GOT3 (cell line): ENCODE results near the gene PPP2R5D.
"Not testable (repeated sequence)": the region's sequence is repeated elsewhere in the genome, so short reads cannot be mapped to it uniquely, and the experiment has no call there.

ENCODE experiments used
- DNase-seq: peaks from one replicate; lab custom pipeline; 2025; ENCODE audit warnings: mixed read lengths; lab: John Stamatoyannopoulos, UW

PPP2R5D gene

DNA sequence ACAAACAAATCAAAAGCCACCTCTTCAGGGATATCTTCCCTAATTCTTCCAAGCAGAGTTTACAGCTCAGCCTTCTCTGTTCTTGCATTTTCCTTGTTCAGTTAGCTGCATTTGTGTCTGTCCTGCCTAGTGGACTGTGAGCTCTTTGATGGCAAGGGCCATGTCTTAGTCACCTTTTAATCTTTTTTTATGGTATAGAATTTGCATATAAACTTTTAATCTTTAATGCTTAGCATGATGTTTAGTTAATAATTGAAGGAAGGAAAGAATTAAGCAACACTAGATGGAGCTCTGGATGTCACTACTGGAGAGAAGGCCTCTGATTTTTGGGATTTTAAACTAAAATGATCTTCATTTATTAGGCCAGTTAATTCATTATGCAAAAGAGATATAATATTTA, 12.1 kb downstream of the PPP2R5D start:
- DNase-seq, result no peak

DNA sequence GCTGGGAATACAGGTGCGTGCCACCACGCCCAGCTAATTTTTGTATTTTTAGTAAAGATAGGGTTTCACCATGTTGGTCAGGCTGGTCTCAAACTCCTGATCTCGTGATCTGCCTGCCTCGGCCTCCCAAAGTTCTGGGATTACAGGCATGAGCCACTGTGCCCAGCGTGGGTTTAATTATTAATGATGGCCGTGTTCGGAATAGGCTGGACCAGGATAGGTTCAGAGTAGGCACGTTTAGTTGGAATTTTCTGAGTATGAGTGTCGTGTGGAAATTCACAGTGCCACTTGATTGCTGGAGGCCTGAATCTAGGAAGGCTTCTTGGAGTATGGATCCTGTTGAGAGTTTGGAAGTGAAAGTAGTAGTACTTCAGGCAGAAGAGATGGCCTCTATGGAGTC, 13.8 kb downstream of the PPP2R5D start:
- DNase-seq, result not testable (repeated sequence)

DNA sequence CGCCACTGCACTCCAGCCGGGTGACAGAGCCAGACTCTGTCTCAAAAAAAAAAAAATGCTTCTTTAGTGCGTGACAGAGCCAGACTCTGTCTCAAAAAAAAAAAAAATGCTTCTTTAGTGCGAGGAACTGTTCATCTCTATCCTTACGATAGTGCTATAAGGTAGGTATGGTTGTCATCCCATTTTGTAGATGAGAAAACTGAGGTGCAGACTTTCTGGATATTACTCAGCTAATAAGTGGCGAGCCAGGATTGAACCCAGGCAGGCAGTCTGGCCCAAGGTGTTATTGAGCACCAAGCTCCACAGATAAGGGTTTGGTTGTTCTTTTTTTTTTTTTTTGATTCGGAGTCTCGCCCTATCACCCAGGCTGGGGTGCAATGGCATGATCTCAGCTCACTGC, 17.5 kb downstream of the PPP2R5D start:
- DNase-seq, result no peak

DNA sequence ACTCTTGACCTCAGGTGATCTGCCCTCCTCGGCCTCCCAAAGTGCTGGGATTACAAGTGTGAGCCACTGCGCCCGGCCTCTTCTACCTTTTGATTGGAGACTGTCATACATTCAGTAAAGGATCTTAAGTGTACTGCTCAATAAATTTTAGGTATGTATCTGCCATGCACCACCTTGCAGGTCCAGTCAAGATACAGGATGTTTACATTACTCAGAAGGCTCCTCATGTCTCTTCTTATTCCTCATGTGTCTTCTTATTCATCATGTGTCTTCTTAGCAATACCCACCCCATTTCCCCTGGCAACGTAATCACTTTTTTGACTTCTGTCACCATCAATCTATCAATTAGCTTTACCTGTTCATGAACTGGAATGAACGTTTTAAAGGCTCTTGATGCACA, 21.5 kb downstream of the PPP2R5D start:
- no peak for DNase-seq

DNA sequence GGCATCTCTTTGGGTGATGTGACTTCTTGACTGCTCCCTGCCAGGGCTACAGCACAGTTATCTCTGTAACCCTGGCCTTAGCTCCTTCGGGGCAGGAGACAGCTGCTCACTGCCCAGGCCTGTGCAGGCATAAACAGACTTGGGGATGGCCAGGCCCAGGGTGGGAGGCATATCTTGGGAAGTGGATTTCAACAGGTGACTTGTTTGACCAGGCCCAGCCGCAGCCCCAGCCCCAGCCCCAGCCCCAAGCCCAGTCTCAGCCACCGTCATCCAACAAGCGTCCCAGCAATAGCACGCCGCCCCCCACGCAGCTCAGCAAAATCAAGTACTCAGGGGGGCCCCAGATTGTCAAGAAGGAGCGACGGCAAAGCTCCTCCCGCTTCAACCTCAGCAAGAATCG, 21.9 kb downstream of the PPP2R5D start:
- no peak for DNase-seq

DNA sequence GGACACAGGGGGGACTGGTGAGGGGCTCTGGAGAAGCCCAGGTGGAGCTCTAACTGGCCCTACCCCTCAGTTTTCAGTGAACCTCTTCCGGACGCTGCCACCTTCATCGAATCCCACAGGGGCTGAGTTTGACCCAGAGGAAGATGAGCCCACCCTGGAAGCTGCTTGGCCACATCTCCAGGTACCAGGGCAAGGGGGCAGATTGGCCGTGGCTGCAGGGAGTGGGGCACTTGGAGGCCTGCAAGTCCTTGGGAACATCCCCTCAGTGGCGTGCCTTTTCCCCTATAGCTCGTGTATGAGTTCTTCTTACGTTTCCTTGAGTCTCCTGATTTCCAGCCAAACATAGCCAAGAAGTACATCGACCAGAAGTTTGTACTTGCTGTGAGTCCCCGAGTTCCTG, 22.8 kb downstream of the PPP2R5D start:
- no peak for DNase-seq

DNA sequence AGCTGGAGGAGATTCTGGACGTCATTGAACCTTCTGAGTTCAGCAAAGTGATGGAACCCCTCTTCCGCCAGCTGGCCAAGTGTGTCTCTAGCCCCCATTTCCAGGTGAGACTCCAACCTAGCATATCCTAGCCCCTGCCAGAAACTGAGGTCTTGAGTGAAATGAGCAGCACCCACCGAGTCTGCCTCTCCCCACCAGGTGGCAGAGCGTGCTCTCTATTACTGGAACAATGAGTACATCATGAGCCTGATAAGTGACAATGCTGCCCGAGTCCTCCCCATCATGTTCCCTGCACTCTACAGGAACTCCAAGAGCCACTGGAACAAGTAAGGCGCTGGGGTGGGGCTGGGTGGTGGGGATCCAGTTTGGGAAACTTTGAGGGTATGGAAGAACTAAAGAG, 24.8 kb downstream of the PPP2R5D start:
- no peak for DNase-seq

DNA sequence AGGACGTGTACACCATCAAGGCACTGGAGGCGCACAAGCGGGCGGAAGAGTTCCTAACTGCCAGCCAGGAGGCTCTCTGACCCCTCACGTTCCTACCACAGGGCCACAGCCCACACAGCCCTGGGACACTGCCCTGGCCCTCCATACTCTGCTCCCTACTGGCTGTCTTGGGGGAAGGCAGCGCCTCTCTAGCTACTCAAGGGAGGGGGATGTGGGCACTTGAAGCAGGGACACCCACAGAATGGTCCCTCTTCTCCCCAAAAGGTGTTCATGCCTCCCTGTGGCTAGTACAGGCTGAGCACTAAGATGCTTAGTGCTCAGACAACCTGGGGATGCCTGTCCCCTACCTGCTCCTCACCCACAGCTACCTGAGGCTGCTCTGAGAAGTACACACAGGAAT, 26.8 kb downstream of the PPP2R5D start:
- DNase-seq, result no peak

DNA sequence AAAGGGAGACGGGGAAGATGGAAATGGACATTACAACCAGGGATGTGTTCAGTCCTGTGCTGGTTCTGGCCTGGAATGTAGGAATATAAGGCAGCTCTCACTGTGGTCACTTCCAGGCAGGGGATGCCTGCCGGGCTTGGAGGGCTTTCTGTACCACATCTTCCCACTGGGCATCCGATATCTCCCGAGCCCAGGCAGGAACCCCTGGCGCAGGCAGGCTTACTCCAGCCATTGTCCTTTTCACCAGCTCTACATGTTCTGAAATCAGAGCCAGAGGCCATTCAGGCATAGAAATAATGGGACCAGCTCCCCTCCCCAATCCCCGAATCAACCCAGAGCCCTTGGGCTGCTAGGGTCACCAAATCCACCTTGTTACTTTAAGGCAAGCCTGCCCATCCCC, 28.0 kb downstream of the PPP2R5D start:
- no peak for DNase-seq

DNA sequence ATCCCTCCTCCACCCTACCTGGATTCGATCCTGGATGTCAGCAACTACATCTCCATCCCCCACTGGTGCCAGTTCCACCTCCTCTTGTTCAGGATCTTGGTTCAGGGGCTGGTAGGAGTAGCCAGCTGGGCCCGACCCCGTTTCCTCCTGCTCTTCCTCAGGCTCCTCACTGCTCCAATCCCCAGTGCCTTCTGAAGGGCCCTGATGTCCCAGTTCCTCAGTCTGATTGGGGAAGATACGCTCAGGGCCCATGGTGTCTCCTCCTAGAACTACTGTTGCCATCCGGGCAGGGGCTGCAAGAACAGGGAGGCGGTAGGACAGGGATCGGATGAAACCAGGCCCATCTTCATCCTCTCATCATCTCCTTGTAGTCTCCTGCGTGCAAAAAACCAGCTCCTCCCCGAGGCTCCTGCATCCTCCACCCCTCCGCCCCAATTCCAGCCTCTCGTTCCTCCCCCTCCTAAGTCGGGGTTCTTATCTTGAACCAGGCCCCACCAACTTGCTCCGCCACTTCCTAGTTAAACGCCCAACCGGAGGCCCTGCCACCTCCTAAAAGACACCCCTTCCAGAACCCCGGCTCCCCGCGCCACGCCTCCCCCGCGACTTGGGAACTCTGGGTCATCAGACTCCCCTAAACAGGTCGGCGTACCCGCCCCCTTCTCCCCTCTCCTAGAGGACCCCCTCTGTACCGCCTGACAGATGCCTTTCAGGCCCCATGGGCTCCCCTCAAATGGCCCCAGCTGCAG, 28.9 kb downstream of the PPP2R5D start:
- no peak for DNase-seq

DNA sequence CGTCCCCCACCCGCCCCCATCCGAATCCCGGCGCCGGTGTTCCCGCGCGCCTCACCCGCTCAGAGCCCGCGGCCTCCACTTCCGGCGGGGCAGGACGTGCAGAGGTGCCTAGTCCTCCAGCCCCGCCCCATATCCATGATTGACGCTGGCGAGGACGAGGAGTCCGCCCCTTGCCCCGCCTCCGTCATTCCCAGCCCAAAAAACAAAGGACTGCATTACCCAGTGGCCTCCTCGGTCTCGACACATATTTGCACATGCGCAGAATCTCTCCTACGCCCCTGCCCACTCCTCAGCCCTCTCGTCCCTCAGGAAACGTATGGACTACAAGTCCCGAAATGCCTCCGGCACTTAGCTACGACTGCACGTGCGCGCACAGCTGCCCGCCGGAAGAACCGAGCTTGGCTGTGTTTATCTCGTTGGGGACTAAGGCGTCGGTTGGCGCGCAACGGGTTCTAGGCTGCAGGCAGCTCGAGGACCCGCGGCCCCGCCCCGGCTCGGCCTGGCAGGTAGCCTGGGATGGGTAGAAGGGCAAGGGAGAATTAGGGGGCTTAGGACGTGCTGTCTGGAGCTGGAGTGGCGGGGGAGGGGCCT, 29.6 kb downstream of the PPP2R5D start, which contains the start of the genes KLHDC3 and MEA1:
Gene KLHDC3, plus strand, starts transcription at position 407 of the 591 bp plus-strand sequence. CDS start 2,944 bp downstream, outside the sequence.
Gene MEA1, minus strand, starts transcription at position 104 of the 591 bp plus-strand sequence. CDS start 133 bp downstream, outside the sequence.
- DNase-seq, result peak; percentile 96

DNA sequence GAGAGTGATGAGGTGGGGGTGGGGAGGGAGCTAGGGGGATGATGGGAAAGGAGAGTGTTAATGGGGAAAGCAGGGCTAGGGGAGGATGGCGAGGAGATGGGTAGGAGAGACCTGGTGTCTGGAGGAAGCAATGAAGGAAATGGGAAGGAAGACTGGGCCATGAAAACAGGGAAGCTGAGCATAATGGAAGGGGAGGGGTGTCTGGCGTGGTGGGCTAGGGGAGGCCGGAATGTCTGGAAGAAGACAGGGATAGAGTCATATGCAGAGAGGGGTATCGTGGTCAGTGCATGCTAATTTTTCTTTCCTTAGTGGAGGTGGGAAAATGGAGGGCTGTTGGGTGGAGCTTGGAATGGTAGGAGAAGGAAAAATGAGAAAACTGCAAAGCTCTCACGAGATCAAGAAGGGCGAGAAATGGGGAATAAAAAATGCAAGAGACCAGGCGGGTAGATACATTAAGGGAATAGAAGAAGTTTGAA, 30.1 kb downstream of the PPP2R5D start:
- DNase-seq, result no peak

DNA sequence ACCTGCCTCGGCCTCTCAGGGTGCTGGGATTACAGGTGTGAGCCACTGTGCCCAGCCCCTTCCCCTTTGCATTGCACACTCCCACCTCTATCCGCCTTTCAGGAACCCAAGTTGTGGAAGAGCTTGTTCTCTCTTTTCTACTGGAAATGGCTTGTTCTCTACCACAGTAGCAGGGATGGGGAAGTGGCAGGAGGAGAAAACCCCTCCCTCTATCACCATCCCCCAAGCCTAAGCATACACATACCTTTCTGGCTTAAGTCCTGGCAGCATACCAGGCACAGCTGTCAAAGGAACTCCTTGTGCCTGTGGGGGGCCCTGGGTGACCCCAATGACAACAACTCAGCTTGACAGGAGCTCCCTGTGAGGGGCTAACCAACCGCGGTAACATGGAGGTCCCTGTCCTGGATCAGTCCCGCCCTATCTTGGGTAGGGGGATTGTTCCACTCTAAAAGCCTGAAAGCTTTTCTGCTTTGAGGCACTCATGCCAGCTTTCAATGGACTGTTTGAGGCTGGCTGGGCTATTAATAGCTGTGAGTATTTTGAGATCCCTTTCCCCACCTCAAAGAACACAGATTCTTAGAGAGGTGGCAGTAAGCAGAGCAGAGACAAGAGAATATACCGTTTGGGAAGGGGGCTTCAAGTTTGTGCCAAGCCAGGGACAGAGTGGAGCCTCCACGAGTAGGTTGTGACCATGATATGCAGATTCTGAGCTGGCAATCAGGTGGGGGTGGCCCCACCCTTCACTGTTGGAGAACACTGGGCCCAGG, 32.0 kb downstream of the PPP2R5D start:
- DNase-seq, result no peak

DNA sequence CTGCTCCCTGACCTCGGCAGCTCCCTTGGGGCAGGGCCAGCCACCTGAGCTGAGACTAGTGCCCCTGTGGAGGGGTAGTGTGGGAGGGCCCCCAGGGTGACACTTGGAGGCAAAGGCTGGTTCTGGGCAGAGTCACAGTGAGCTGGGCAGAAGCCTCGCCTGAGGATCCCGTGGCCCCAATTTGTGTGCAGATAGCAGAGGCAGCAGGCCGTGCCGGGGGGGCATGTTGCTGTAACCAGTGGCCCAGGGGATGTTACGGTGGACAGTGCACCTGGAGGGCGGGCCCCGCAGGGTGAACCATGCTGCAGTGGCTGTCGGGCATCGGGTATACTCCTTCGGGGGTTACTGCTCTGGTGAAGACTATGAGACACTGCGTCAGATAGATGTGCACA, 32.6 kb downstream of the PPP2R5D start:
- DNase-seq, result no peak

DNA sequence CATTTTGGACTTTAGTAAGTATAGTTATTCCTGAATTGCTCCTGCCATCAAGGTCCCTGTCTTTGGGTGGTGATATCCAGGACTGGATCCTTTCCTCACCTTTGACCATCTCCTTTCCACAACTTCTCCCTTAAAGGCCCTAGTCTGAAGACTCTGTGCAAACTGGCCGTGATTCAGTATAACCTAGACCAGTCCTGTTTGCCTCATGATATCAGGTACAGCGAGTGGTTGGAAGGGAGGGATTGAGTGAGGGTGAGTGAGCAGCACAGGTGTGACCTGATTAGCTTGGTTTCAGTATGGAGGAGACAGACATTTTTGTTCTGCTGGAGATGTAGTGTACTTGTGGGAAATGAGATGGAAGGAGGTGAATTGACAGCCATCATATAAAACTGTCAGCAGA, 34.8 kb downstream of the PPP2R5D start:
- DNase-seq, result no peak

DNA sequence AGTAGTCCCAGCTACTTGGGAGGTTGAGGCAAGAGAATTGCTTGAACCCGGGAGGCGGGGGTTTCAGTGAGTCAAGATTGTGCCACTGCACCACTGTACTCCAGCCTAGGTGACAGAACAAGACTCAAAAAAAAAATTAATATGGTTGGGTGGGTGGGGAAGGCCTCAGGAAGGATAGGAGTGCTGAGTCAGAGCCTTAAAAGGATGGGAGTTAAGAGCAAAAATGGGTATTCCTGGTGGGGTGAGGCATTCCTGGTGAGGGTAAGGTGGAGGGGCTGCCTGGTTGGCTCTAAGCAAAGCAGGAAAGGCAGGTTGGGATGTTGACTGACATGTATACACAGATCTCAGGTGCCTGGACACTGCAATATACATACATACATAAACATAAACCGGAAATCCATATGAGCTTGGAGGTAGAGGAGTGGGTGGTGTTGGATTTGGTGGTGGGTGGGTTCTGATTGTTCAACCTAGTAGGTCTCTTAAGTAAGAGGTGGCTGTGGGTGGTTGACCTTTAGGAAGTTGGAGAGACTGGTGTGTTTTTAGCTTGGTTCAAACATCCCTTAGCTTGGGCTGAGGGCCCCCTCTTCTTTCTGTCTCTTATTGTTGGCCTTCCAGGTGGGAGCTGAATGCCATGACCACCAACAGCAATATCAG, 35.8 kb downstream of the PPP2R5D start:
- no peak for DNase-seq

DNA sequence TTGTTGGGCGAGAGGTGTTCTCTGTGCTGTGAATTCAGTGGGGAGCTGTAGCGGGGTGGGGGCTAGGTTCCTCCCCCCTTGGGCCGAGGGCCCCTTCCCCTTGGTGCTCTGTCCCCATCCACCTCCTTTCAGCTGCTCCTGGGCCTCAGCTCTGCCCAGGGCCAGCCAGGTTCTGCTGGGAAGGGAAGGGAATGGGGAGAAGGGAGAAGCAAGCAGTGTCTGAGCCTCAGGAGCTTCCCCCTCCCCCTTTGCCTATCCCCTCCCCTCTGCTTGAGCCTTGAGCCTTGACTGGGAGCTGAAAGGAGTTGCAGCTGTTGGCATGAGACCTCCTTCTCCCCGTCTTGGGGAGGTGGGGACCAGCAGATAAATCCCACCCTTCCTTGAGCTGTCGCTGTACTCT, 36.5 kb downstream of the PPP2R5D start:
- DNase-seq, result no peak

DNA sequence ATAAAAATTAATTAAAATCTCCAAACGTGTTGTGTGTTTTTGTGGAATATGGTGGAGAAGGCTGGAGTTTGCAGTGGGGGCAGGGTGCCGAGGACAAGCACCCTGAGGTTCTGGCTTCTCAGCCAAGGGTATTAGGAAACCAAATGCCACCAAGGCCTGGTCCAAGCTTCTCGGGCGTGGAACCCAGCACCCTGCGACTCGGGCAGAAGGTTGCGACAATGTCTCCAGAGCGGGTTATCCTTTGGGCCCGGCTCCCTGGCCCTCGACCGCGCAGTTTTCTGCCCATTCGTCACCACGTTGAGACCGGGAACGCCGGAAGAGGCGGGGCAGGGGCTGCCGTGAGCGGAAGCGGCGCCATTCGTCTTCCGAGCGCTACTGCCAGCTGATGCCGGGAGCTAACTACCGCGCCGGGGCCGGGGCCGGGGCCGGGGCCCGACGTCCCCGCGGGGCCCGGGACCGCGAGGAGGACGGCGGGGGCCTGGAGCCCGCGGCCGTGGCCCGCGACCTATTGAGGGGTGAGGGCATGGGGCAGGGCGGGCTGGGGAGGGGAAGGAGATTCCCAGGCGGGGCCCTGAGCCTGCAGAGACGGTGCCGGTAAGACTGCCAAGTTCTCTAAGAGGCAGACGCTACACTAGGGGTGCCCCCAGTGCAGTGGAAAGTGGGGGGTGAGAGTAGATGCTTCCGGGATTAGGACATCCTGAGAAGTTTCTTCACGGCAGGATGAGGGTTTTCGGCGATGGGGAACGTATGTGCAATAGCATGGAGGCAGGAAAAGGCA, 37.1 kb downstream of the PPP2R5D start, which contains the start of gene RRP36:
Gene RRP36, plus strand, starts transcription at position 354 of the 778 bp plus-strand sequence. Its CDS starts 32 bp downstream, at position 386.
- DNase-seq, result no peak

DNA sequence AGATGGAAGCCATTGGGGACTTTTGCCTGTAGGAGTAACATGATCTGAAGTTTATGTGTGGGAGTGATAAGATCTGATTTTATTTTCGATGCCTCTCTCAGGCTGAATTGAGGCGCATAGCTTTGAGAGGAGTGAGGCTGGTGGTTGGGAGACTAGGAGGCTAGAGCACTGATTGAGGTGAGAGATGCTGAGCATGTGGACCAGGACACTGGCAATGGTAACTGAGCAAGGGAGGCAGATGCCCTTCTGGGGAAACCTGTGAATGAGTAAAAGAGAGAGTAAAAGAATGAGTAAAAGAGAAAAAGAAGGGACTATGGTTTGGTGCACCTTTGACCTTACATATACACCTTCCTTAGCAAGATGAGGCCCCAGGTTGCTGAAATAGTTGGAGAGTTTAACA, 40.1 kb downstream of the PPP2R5D start:
- DNase-seq, result no peak

DNA sequence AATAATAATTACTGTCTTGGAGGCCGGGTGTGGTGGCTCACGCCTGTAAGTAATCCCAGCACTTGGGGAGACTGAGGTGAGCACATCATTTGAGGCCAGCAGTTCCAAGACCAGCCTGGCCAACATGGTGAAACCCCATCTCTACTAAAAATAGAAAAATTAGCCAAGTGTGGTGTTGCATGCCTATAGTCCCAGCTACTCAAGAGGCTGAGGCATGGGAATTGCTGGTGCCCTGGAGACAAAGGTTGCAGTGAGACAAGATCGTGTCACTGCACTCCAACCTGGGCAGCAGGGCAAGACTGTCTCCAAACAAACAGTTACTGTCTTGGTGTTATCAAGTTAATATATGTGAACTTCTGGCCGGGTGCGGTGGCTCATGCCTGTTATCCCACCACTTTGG, 42.0 kb downstream of the PPP2R5D start:
- no peak for DNase-seq

DNA sequence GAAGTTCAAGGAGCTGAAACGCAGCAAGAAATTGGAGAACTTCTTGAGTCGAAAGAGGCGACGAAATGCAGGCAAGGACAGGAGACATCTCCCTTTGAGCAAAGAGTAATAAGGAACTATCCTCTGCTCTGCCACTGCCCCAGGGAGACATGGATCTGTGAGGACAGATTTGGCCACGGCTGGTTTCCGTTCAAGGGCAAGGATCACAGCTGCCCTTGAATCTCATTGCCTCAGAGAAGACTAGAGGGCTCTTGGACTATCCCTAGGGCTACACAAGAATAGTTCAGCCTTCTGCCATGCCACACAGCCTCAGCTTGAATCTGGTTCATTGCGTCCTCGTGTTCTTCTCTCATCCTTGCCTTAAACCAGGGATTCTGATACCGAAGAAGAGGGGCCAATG, 44.8 kb downstream of the PPP2R5D start:
- DNase-seq, result no peak
